Measurements from ENCODE around the gene GALNT15. TPM values are rescaled to one million over a fixed set of nuclear protein-coding genes. Genes with fewer than 3 reads are reported as not detected.

The GALNT15 gene
- total and polyA plus RNA-seq, 3 experiments from 2014 or later = not detected

DNA sequence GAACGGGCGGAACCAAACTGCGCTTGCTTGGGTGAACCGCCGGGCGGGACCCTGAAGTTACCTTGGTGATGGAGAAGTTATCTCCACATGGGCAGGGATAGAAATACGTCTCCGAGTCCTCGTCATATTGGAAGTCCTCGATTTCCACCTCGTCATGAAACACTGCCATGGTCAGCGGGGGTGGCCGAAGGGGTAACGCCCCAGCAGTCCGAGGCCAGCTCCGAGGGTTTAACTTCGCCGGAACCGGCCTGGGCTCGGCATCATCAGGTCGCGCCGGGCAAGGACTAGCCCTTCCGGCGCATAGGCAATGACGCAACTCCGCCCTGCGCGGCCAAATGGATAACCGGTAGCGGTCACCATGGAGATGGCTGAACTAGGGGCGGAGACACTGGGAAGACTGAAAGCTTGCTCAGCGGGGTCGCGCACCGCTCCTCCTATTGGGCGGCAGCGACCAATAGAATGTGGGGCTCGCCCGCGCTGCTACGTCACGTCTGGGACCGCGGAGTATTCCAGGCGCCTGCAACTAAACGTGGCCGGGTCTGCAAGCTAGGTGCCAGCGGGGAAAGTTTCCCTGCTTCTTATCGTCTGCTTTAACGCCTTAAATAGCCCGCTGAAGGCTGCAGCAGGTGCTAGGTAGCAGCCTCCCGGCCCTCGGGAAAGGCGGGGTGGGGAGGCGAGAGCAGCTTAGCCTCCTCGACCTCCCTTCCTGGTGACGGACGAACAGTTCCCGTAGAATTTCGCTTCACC is 90.4 kb downstream of the GALNT15 start, which contains the start of the genes DPH3 and OXNAD1:
Gene DPH3 (minus strand): TSS at position 236 of the 747 bp plus-strand sequence. CDS start 67 bp downstream, at position 169.
Gene OXNAD1 (plus strand): TSS at position 505 of the 747 bp plus-strand sequence. CDS start 5,741 bp downstream, outside the sequence.
- DNase-seq = peak; percentile 98 to 100 (median 99)
- CTCF ChIA-PET = interaction anchor here (0.8 to 9.5 kb wide), 10 partner anchors 9 to 285 kb away, joined by 3 to 108 read pairs (median 6); partner anchors contain the start of gene RFTN1
- Mint-ChIP-seq H3K4me1 (peaks cover 37 to 41% (median 38%) of the 10 kb centered on the region in 3 donors), H3K4me3 (peak within 1 kb of the TSS; percentile 93 to 99 (median 97)), H3K9me3 (no peaks in the 10 kb centered on the region), H3K27ac (peak within 1 kb of the TSS; percentile 95 to 100 (median 100)), H3K27me3 (peaks cover 0 to 4% of the 10 kb centered on the region in 2 donors), H3K36me3 (peaks cover 0 to 34% (median 2%) of the 10 kb centered on the region in 3 donors)
- H3K4me3 ChIP-seq (ENCODE audit: low read length) = peak within 1 kb of the TSS; percentile 88
- H3K27ac ChIP-seq (ENCODE audit: low read depth, low read length) = peak within 1 kb of the TSS; percentile 95
- no peaks in the 10 kb centered on the region for H3K27me3 ChIP-seq (ENCODE audit: insufficient read depth, low read length, poor library complexity, severe bottlenecking)
- no peaks in the 10 kb centered on the region for H3K9me3 ChIP-seq (ENCODE audit: low read length)
- peaks cover 19% of the 10 kb centered on the region for H3K4me1 ChIP-seq (ENCODE audit: insufficient read depth, low read length)
- H3K36me3 ChIP-seq (ENCODE audit: insufficient read depth, low read length) = peaks cover 2% of the 10 kb centered on the region
- POLR2A ChIA-PET = interaction anchor here (0.7 to 1.6 kb wide), 9 partner anchors 13 to 975 kb away, joined by 3 to 19 read pairs (median 4); partner anchors contain the start of genes BTD and HACL1

DNA sequence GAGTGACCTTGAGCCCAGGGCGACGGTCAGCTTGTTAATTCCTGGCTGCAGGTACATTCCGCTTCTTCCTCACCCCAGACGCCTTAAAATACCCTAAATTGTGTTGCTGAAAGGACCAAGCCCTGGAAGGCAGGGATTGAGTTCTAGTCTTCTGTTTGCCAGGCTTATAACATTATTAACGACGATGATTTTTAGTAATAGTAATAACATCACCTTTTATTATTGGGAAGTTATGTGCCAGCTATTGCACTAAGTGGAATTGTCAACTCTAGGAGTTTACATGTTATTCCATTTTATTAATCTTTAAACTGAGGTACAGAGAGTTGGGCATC is 90.9 kb downstream of the GALNT15 start:
- Histone ChIP-seq H3K4me3 (ENCODE audit: low read length) (peak overlapping the region; percentile 88), H3K27me3 (ENCODE audit: insufficient read depth, low read length, poor library complexity, severe bottlenecking) (no peaks in the 10 kb centered on the region), H3K4me1 (ENCODE audit: insufficient read depth, low read length) (peaks cover 19% of the 10 kb centered on the region), H3K9me3 (ENCODE audit: low read length) (no peaks in the 10 kb centered on the region), H3K27ac (ENCODE audit: low read depth, low read length) (peak overlapping the region; percentile 95), H3K36me3 (ENCODE audit: insufficient read depth, low read length) (no peaks in the 10 kb centered on the region)
- Mint-ChIP-seq H3K36me3 (peaks cover 0 to 34% (median 0%) of the 10 kb centered on the region in 3 donors), H3K4me1 (peaks cover 37 to 41% (median 38%) of the 10 kb centered on the region in 3 donors), H3K9me3 (no peaks in the 10 kb centered on the region), H3K4me3 (peak overlapping the region; percentile 93 to 99 (median 97)), H3K27me3 (peaks cover 0 to 4% of the 10 kb centered on the region in 2 donors), H3K27ac (peak overlapping the region; percentile 95 to 100 (median 100))
- POLR2A ChIA-PET = interaction anchor here (0.7 to 1.5 kb wide), 7 partner anchors 21 to 664 kb away, joined by 3 to 19 read pairs (median 4); partner anchors contain the start of genes BTD and HACL1
- CTCF ChIA-PET = interaction anchor here (0.9 to 9.5 kb wide), 10 partner anchors 12 to 287 kb away, joined by 3 to 108 read pairs (median 6); partner anchors contain the start of gene RFTN1
- DNase-seq = no peak

DNA sequence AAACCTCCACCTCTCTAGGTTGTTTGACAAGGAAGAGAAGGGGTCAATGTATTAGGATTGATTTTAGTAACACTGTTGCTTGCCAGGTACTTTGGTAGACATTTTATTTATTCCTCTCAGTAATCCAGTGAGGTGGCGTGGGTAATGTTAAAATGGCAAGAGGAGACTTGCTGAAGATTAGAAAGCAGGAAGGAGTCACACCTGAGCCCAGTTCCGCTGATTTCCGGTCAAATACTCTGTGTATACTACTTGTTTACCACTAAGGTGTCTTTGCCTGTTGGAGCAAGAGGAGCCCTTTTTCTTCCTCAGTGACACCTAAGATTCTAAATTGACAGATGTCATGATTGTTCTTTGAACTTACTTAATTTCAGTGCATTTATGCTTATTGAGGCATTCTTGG is 92.2 kb downstream of the GALNT15 start:
- peak overlapping the region in 5 of 7 donors; percentile 9 to 93 (median 40) for H3K4me3 Mint-ChIP-seq

DNA sequence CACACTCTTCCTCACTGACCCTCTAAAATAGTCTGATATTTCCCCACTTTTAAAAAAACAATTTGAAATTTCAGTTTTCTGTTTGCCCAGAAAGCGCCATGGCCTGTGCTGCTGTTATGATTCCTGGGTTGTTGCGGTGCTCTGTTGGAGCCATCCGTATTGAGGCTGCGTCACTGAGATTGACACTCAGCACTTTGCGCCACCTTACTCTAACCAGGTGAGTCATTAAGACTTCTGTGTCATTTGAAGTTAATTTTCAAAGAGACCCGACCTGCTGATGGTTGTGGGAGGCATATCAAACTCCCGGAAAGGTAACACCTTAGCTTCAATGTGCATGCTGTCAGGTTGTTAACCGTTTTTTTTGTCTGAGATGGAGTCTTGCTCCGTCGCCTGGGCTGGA is 96.4 kb downstream of the GALNT15 start:
- POLR2A ChIA-PET = no interaction called here
- H3K36me3 ChIP-seq (ENCODE audit: insufficient read depth, low read length) = no peaks in the 10 kb centered on the region
- H3K4me3 ChIP-seq (ENCODE audit: low read length) = no peak overlapping the region

More for the DNA sequence above, 92.2 kb downstream of the GALNT15 start:
- Histone ChIP-seq H3K9me3 (ENCODE audit: low read length) (no peaks in the 10 kb centered on the region), H3K27me3 (ENCODE audit: insufficient read depth, low read length, poor library complexity, severe bottlenecking) (no peaks in the 10 kb centered on the region), H3K27ac (ENCODE audit: low read depth, low read length) (peak overlapping the region; percentile 17), H3K4me1 (ENCODE audit: insufficient read depth, low read length) (peaks cover 19% of the 10 kb centered on the region), H3K36me3 (ENCODE audit: insufficient read depth, low read length) (no peaks in the 10 kb centered on the region), H3K4me3 (ENCODE audit: low read length) (no peak overlapping the region)
- Mint-ChIP-seq H3K27me3 (peaks cover 0 to 4% of the 10 kb centered on the region in 2 donors), H3K27ac (peak overlapping the region; percentile 64 to 100 (median 97)), H3K9me3 (no peaks in the 10 kb centered on the region), H3K36me3 (peaks cover 1 to 35% (median 3%) of the 10 kb centered on the region in 3 donors), H3K4me1 (peaks cover 37 to 41% (median 38%) of the 10 kb centered on the region in 3 donors)
- no peak for DNase-seq
- ChIA-PET CTCF (interaction anchor here (1.1 to 9.5 kb wide), 8 partner anchors 12 to 285 kb away, joined by 3 to 108 read pairs (median 20); no protein-coding TSS in a partner anchor), POLR2A (no interaction called here)

DNA sequence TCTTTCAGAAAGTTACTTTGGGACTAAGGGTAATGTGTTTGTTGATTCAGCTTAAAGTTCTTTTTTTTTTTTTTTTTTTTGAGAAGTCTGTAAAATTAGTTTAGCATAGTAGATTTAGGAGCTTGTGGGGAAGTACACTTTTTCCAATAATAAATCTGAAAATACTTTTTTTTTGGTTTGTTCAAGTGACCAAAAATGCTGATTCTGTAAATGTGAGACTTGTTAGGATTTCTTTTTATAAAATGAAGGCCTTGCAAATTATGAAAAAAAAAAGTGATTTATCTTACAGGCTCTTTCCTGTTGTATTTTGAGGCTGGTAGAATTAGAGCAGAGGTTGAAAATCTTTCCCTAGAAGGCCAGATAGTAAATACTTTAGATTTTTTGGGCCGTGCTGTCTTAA is 98.1 kb downstream of the GALNT15 start:
- ChIA-PET CTCF (interaction anchor here (0.8 to 9.5 kb wide), 7 partner anchors 14 to 278 kb away, joined by 3 to 108 read pairs (median 4); no protein-coding TSS in a partner anchor), POLR2A (interaction anchor here (0.7 kb wide), 1 partner anchor 16 kb away, joined by 3 read pairs; no protein-coding TSS in a partner anchor)

More for the DNA sequence above, 96.4 kb downstream of the GALNT15 start:
- Mint-ChIP-seq H3K27ac (no peak overlapping the region), H3K27me3 (no peaks in the 10 kb centered on the region), H3K4me3 (no peak overlapping the region), H3K36me3 (peaks cover 5 to 52% (median 5%) of the 10 kb centered on the region in 3 donors), H3K4me1 (peaks cover 17 to 23% (median 19%) of the 10 kb centered on the region in 3 donors), H3K9me3 (no peaks in the 10 kb centered on the region)
- peaks cover 2% of the 10 kb centered on the region for H3K4me1 ChIP-seq (ENCODE audit: insufficient read depth, low read length)
- CTCF ChIA-PET = interaction anchor here (1.4 to 9.5 kb wide), 3 partner anchors 15 to 258 kb away, joined by 3 to 108 read pairs (median 13); no protein-coding TSS in a partner anchor
- DNase-seq = no peak
- H3K9me3 ChIP-seq (ENCODE audit: low read length) = no peaks in the 10 kb centered on the region
- no peaks in the 10 kb centered on the region for H3K27me3 ChIP-seq (ENCODE audit: insufficient read depth, low read length, poor library complexity, severe bottlenecking)
- H3K27ac ChIP-seq (ENCODE audit: low read depth, low read length) = no peak overlapping the region

DNA sequence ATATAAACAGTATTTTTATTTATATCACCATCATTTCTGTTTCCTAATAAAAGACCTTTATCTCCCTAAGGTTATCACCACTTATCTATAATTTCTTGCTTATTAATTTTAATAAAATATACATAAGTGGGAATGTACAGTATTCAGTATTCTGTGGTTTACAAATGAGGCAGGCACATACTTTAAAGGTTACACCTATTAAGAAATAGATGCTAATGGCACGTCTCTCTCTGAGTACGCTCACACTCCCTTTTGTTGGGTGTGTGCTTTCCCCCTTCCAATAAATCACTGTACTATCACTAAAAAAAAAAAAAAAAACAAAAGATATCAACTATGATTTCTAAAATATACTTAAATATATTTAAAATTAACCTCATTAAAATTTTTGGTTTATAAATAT is 99.4 kb downstream of the GALNT15 start:
- Histone ChIP-seq H3K4me3 (ENCODE audit: low read length) (no peak overlapping the region), H3K4me1 (ENCODE audit: insufficient read depth, low read length) (no peaks in the 10 kb centered on the region), H3K9me3 (ENCODE audit: low read length) (no peaks in the 10 kb centered on the region), H3K27ac (ENCODE audit: low read depth, low read length) (no peak overlapping the region), H3K27me3 (ENCODE audit: insufficient read depth, low read length, poor library complexity, severe bottlenecking) (no peaks in the 10 kb centered on the region), H3K36me3 (ENCODE audit: insufficient read depth, low read length) (no peaks in the 10 kb centered on the region)
- no peaks in the 10 kb centered on the region for H3K9me3 Mint-ChIP-seq
- H3K27me3 Mint-ChIP-seq = no peaks in the 10 kb centered on the region
- CTCF ChIA-PET = no interaction called here
- H3K4me1 Mint-ChIP-seq = peaks cover 0 to under 1% (median 0%) of the 10 kb centered on the region in 3 donors
- no peak overlapping the region for H3K4me3 Mint-ChIP-seq
- no peak for DNase-seq
- H3K36me3 Mint-ChIP-seq = peaks cover 5 to 60% (median 9%) of the 10 kb centered on the region in 3 donors
- H3K27ac Mint-ChIP-seq = no peak overlapping the region
- POLR2A ChIA-PET = no interaction called here

More for the DNA sequence above, 98.1 kb downstream of the GALNT15 start:
- H3K27me3 Mint-ChIP-seq = no peaks in the 10 kb centered on the region
- no peak overlapping the region for H3K27ac Mint-ChIP-seq
- Histone ChIP-seq H3K27me3 (ENCODE audit: insufficient read depth, low read length, poor library complexity, severe bottlenecking) (no peaks in the 10 kb centered on the region), H3K9me3 (ENCODE audit: low read length) (no peaks in the 10 kb centered on the region), H3K4me1 (ENCODE audit: insufficient read depth, low read length) (no peaks in the 10 kb centered on the region), H3K4me3 (ENCODE audit: low read length) (no peak overlapping the region), H3K36me3 (ENCODE audit: insufficient read depth, low read length) (no peaks in the 10 kb centered on the region), H3K27ac (ENCODE audit: low read depth, low read length) (no peak overlapping the region)
- no peaks in the 10 kb centered on the region for H3K9me3 Mint-ChIP-seq
- no peak for DNase-seq
- H3K4me1 Mint-ChIP-seq = peaks cover 3 to 6% (median 4%) of the 10 kb centered on the region in 3 donors
- H3K36me3 Mint-ChIP-seq = peaks cover 5 to 58% (median 6%) of the 10 kb centered on the region in 3 donors
- H3K4me3 Mint-ChIP-seq = no peak overlapping the region

DNA sequence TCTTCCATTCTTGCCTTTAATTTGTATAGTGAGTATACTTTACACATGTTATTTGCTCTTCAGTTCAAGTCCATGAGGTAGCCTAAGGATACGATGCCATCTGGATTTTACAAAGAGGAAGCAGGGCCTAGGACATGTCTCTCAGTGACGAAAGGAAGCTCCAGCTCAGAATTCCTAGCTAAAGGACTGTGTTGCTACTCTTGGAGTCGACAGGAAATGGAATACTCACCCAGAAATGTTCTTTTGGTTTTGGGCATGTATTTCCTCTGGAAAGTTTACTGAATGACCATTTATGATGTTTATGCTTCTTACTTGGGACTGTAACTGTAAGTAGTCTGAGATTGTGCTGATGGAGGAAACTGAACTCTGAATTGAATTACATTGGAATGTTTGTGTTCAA is 103.0 kb downstream of the GALNT15 start:
- H3K4me3 ChIP-seq (ENCODE audit: low read length) = no peak overlapping the region
- Mint-ChIP-seq H3K9me3 (no peaks in the 10 kb centered on the region), H3K36me3 (peaks cover 4 to 36% (median 10%) of the 10 kb centered on the region in 3 donors), H3K4me3 (no peak overlapping the region), H3K4me1 (no peaks in the 10 kb centered on the region), H3K27me3 (no peaks in the 10 kb centered on the region), H3K27ac (no peak overlapping the region)
- H3K36me3 ChIP-seq (ENCODE audit: insufficient read depth, low read length) = no peaks in the 10 kb centered on the region
- H3K4me1 ChIP-seq (ENCODE audit: insufficient read depth, low read length) = no peaks in the 10 kb centered on the region
- DNase-seq = no peak
- no peak overlapping the region for H3K27ac ChIP-seq (ENCODE audit: low read depth, low read length)
- ChIA-PET POLR2A (no interaction called here), CTCF (interaction anchor here (1.4 to 4.8 kb wide), 2 partner anchors 9 to 12 kb away, joined by 3 to 21 read pairs; no protein-coding TSS in a partner anchor)
- no peaks in the 10 kb centered on the region for H3K27me3 ChIP-seq (ENCODE audit: insufficient read depth, low read length, poor library complexity, severe bottlenecking)
- no peaks in the 10 kb centered on the region for H3K9me3 ChIP-seq (ENCODE audit: low read length)
